HG02759 (cell line): ENCODE measurements around the gene UGT1A5.

Source experiments
- ATAC-seq: cut with Tn5 transposase; IDR thresholded peaks from one replicate; pipeline ENCODE4 v1.9.1; 2021; ENCODE audit warnings: mild to moderate bottlenecking, moderate library complexity; ENCODE audit not compliant: unreplicated experiment

UGT1A5 gene

DNA sequence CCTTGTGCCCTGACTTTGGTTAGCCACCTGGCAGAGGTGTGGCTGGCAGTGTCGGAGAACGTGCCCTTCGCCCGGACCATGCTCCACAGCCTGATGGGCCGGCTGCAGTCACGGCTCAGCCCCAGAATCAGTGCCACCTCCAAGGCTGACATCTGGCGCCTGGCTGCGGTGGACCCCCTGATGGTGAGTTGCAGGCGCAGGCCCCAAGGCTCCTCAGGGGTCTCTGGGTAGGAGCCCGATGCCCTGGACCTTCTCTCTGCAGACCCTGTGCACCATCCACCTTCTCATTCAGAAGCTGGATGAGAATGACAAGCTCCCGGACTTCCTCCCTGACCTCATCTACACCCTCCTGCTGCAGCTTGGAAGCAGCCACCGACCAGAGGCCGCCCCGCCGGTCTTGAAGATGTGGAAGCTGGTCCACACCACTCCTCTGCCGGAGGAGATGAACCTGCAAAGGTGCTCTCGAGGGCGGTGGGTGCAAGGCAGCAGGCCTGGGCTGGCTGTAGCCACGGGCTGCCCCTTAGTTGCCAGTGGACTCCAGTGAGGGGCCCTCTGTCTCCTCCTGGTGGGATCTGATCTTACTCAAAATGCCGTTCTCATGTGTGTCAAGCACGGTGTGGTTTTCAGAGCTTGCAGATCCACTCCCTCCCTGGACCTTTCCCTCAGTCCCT lies 109.5 kb downstream of the UGT1A5 start:
- ATAC-seq, result no peak
